Nephron (organoid): ENCODE results near the gene PIM2.
A peak's percentile ranks its signal among the peaks of the same experiment; 100 is the strongest.

Experiments used
- H3K27ac Mint-ChIP-seq, 3 experiments: 2 replicates each; pipeline ENCODE4 v1.8.0; 2020; ENCODE audit warnings: mixed read lengths in 3 of 3, mild to moderate bottlenecking in 2 of 3, moderate library complexity in 1 of 3
- H3K27me3 Mint-ChIP-seq: 2 replicates; pipeline ENCODE4 v1.8.0; 2021; ENCODE audit warnings: low read depth, mild to moderate bottlenecking, moderate library complexity, mixed read lengths
- H3K36me3 Mint-ChIP-seq: 2 replicates; pipeline ENCODE4 v1.8.0; 2020; ENCODE audit warnings: low read depth, mixed read lengths
- H3K4me1 Mint-ChIP-seq: 2 replicates; pipeline ENCODE4 v1.8.0; 2020; ENCODE audit warnings: mixed read lengths
- H3K4me3 Mint-ChIP-seq, 3 experiments: 2 replicates each; pipeline ENCODE4 v1.8.0; 2020; ENCODE audit warnings: mild to moderate bottlenecking in 3 of 3, mixed read lengths in 3 of 3, moderate library complexity in 2 of 3
- H3K9me3 Mint-ChIP-seq: 2 replicates; pipeline ENCODE4 v1.8.0; 2020; ENCODE audit warnings: mixed read lengths
- TF ChIP-seq, protein P1 (sequence below), 3 experiments: fragments of 200-600 bp; sonication (generic); IDR thresholded peaks; one replicate each; pipeline ENCODE4 v1.5.0; 2021; ENCODE audit warnings: antibody characterized with exemption in 3 of 3; ENCODE audit not compliant: unreplicated experiment in 3 of 3

The PIM2 gene

DNA sequence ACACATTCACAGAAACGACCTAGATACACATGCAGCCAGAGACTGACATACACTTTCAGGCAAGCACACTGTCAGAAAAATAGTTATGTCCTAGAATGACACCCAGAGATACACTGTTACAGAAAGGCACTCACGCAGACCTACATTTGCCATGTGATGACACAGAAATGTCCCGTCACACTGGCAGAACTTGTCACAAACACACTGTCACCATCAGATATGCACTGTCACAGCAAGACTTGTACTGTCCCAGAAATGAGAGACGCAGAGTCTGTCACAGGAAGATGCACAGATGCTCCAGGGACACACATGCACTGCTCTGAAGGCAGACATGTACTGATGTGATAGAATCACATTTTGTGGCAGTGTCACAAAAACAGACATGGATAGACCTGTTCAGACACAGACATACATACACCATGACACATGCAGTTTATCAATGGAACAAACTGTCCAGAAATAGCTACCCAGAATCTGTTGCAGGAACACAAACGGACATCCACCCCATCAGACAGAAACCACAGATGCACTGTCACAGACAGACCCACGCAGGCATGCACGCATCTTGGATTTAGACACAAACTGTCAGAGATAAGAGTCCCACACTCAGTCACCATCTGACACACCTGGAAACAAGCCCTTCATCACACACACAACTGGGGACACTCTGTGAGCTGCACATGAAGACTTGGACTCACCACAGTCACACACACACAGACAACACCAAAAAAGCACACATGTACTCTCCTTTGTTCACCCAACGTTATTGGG, 1.3 kb upstream of the PIM2 start:
- Mint-ChIP-seq H3K4me3 (peak overlapping the region; percentile 81 to 86 (median 81)), H3K27ac (no peak overlapping the region), H3K9me3 (peaks cover 19% of the 10 kb centered on the region), H3K4me1 (peaks cover 17% of the 10 kb centered on the region), H3K27me3 (peaks cover 3% of the 10 kb centered on the region), H3K36me3 (peaks cover 14% of the 10 kb centered on the region)
- TF ChIP-seq, protein P1, sequence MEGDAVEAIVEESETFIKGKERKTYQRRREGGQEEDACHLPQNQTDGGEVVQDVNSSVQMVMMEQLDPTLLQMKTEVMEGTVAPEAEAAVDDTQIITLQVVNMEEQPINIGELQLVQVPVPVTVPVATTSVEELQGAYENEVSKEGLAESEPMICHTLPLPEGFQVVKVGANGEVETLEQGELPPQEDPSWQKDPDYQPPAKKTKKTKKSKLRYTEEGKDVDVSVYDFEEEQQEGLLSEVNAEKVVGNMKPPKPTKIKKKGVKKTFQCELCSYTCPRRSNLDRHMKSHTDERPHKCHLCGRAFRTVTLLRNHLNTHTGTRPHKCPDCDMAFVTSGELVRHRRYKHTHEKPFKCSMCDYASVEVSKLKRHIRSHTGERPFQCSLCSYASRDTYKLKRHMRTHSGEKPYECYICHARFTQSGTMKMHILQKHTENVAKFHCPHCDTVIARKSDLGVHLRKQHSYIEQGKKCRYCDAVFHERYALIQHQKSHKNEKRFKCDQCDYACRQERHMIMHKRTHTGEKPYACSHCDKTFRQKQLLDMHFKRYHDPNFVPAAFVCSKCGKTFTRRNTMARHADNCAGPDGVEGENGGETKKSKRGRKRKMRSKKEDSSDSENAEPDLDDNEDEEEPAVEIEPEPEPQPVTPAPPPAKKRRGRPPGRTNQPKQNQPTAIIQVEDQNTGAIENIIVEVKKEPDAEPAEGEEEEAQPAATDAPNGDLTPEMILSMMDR (IDR thresholded peaks at IDR 0.05; ENCODE audit: unreplicated experiment in 3 of 3): no peak

DNA sequence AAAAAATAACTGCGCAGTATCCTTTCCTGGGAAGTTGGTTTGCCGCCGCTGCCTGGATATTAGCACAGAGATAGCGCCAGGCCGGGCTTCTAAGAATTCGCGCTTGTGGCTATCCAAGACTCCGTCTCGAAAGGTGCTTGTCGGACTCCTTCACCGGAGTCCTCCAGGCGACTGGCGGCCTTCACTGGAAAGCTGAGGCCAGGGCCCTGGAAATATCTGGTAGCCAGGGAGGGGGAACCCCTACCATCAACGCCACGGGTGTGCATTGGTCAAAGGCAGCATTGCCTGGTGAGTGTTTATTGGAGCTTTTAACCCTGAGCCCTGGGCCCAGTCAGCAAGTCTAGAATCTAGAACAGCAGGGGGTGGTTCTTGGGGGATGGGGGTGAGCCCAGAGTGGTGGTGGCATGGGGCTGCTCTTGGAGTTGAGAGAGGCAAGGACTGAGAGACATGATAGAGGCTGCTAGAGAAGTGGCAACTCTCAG, 577 bp upstream of the PIM2 start:
- Mint-ChIP-seq H3K27me3 (peaks cover 3% of the 10 kb centered on the region), H3K4me3 (peak overlapping the region; percentile 81 to 86 (median 81))
- TF ChIP-seq, protein P1 (IDR thresholded peaks at IDR 0.05; ENCODE audit: unreplicated experiment in 3 of 3): no peak

DNA sequence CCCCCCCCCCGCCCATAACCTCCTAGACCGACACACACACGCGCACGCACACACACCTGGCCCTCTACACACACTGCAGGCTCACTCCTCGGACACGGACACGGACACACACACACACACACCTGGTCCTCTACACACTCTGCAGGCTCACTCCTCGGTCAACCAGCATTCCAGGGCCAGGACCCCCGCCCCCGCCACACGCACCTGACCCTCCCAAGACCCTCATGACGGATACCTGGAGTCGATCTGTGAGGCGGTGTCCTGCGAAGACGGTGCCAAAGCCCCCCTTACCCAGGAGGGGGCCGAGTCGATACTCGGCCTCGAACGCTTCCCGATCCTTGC, 552 bp downstream of the PIM2 start:
- TF ChIP-seq, protein P1 (IDR thresholded peaks at IDR 0.05; ENCODE audit: unreplicated experiment in 3 of 3): no peak
- Mint-ChIP-seq H3K27me3 (peaks cover 3% of the 10 kb centered on the region), H3K9me3 (peaks cover 12% of the 10 kb centered on the region), H3K36me3 (peaks cover 5% of the 10 kb centered on the region), H3K4me1 (peaks cover 17% of the 10 kb centered on the region), H3K4me3 (peak overlapping the region; percentile 81 to 86 (median 81)), H3K27ac (peak overlapping the region in 1 of 3 experiments; percentile 68)

More for the DNA sequence above, 577 bp upstream of the PIM2 start:
- H3K36me3 Mint-ChIP-seq: peaks cover 11% of the 10 kb centered on the region
- H3K9me3 Mint-ChIP-seq: peaks cover 16% of the 10 kb centered on the region
- H3K27ac Mint-ChIP-seq: peak overlapping the region; percentile 47 to 86 (median 76)
- peaks cover 17% of the 10 kb centered on the region for H3K4me1 Mint-ChIP-seq

DNA sequence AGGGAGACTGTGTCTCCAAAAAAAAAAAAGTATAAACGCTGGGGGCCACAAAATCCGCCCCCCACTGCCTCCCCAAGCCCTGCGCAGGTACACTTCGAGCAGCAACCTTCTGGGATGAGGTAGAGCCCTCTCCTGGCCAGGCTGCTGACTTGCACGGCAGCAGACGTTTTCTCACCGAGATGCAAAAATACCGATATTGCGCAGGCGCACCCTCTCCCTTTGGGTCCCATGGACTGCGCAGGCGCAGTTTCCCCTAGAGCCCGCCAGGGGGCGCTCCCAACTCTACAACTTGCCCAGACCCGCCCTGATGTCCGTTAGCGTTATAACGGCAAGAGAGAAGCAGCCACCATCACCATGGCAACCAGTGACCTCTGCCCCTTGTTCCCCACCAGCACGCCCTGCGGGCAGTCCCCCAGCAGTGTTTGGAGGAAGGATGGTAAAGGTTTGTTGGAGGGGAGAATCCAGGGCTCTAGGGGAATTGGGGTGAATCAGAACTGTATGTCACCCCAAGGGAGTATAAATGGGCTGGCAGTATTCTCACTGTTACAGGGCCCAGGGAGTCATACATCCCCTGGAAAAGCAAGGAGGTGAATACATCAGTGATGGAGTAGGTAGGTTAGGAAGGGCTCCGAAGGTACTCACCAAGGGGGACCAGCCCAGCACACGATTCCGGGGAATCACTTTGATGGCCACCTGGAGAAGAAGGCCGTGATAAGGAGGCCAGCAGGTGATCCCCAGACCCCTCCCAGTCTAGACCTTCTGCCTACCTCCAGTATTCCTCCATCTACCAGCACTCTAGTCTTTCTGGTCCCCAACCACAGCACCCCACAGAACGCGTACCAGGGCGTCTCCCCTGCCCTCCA, 1.5 kb downstream of the PIM2 start:
- Mint-ChIP-seq H3K4me1 (peaks cover 17% of the 10 kb centered on the region), H3K36me3 (no peaks in the 10 kb centered on the region), H3K9me3 (peaks cover 12% of the 10 kb centered on the region), H3K27me3 (peaks cover 3% of the 10 kb centered on the region), H3K4me3 (peak overlapping the region; percentile 81 to 86 (median 81)), H3K27ac (peak overlapping the region; percentile 28 to 64 (median 52))
- TF ChIP-seq, protein P1 (IDR thresholded peaks at IDR 0.05; ENCODE audit: unreplicated experiment in 3 of 3): peak; percentile 86 to 90 (median 89)

DNA sequence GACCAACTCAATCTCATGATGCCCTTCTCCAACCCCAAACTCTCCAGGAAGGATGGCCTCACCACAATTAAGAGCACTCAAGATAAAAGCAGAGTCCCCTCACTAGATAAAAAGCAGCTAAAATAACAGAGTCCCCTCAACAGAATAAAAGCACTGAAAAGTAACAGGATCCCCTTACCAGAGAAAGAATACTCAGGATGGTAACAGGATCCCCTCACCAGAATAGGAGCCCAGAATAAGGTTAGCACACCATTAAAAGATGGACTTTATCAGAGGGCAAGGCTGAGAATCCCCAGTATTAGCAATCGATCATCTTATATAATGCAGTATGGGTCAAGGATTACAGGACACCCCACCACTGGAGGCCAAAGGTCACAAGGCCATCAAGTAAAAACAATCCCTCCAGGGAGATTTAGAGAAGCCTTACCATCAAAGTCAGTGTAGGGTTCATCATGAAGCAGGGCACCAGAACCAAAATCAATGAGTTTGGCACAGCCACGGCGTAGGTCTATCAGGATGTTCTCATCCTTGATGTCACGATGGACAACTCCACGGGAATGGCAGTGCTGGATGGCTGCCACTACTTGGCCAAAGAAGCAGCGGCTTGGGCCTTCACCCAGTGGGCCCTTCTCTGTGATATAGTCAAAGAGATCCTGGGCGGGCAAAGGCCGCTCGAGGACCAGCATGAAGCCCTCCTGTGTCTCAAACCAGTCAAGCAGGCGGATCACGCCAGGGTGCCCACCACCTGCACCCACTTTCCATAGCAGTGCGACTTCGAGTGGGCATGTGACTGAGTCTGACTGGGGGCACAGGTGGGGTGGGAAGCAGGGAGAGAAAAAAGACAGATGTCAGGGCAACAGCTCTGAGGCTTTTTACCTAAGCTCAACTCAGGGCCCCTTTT, 4.0 kb downstream of the PIM2 start:
- H3K9me3 Mint-ChIP-seq: peaks cover 12% of the 10 kb centered on the region
- peaks cover 3% of the 10 kb centered on the region for H3K27me3 Mint-ChIP-seq
- peaks cover 31% of the 10 kb centered on the region for H3K4me1 Mint-ChIP-seq
- no peak overlapping the region for H3K27ac Mint-ChIP-seq
- no peaks in the 10 kb centered on the region for H3K36me3 Mint-ChIP-seq
- TF ChIP-seq, protein P1 (IDR thresholded peaks at IDR 0.05; ENCODE audit: unreplicated experiment in 3 of 3): no peak
- H3K4me3 Mint-ChIP-seq: peak overlapping the region in 1 of 3 experiments; percentile 8
